H1 (cell line): ENCODE measurements around the gene RARRES2. TPM values are rescaled to one million over a fixed set of nuclear protein-coding genes. Genes with fewer than 3 reads are reported as not detected.

Experiments used
- CTCF ChIA-PET: fragments of 300-600 bp; sonication (Branson Sonifier 250); formaldehyde crosslinking; loops from one replicate; lab custom pipeline; 2021; ENCODE audit not compliant: partially characterized antibody; lab: Charles Lee
- POLR2A ChIA-PET: fragments of 300-600 bp; sonication (Branson Sonifier 250); formaldehyde crosslinking; loops from one replicate; lab custom pipeline; 2021; ENCODE audit warnings: inconsistent platforms; ENCODE audit not compliant: partially characterized antibody; lab: Charles Lee
- DNase-seq, 2 experiments: peaks; one replicate each; pipeline versions ENCODE4 v3.0.0 to v3.0.0-alpha.2; 2010 to 2022; ENCODE audit warnings: low spot score in 2 of 2, low read depth in 1 of 2, mixed read lengths in 1 of 2
- FAIRE-seq: peaks from 2 replicates; lab custom pipeline; 2011; peaks lifted over from hg19 to GRCh38; lab: Jason Lieb, UNC
- H2AFZ ChIP-seq: 2 replicates; pipeline ENCODE4 v1.8.1; 2012; ENCODE audit warnings: low read length, inconsistent platforms
- H2AK5ac ChIP-seq: 2 replicates; pipeline ENCODE4 v1.6.1; 2013; ENCODE audit warnings: low read depth, low read length
- H2BK120ac ChIP-seq: replicated peaks from 2 replicates; pipeline ENCODE3; 2013; ENCODE audit warnings: low read depth, low read length, inconsistent platforms
- H2BK12ac ChIP-seq: 2 replicates; pipeline ENCODE4 v1.6.1; 2013; ENCODE audit warnings: low read depth, low read length
- H2BK15ac ChIP-seq: 2 replicates; pipeline ENCODE4 v1.6.1; 2013; ENCODE audit warnings: low read length
- H2BK20ac ChIP-seq: 2 replicates; pipeline ENCODE4 v1.6.1; 2013; ENCODE audit warnings: low read length
- H2BK5ac ChIP-seq: 2 replicates; pipeline ENCODE4 v1.6.1; 2013; ENCODE audit warnings: low read depth, low read length
- H3K14ac ChIP-seq: 2 replicates; pipeline ENCODE4 v1.6.1; 2013; ENCODE audit warnings: inconsistent platforms; ENCODE audit not compliant: insufficient read length
- H3K18ac ChIP-seq: 2 replicates; pipeline ENCODE4 v1.6.1; 2013; ENCODE audit warnings: low read length; ENCODE audit errors: extremely low read depth
- H3K23ac ChIP-seq: 2 replicates; pipeline ENCODE4 v1.6.1; 2013; ENCODE audit warnings: inconsistent platforms; ENCODE audit not compliant: insufficient read length
- H3K23me2 ChIP-seq: 2 replicates; pipeline ENCODE4 v1.6.1; 2013; ENCODE audit warnings: low read depth, low read length
- H3K27ac ChIP-seq: 2 replicates; pipeline ENCODE4 v1.6.1; 2011; ENCODE audit warnings: low read depth, low read length, inconsistent platforms
- H3K27me3 ChIP-seq, 4 experiments: replicated peaks in 1 of 4; 1 replicate in 1 of 4; 2 replicates in 3 of 4; pipeline versions ENCODE4 v1.6.1 to v1.8.1; 2011 to 2013; ENCODE audit warnings: low read length in 3 of 4, mild to moderate bottlenecking in 3 of 4, inconsistent platforms in 2 of 4, mixed read lengths in 2 of 4, moderate library complexity in 1 of 4; ENCODE audit not compliant: control insufficient read depth in 3 of 4, insufficient read depth in 3 of 4; ENCODE audit errors: extremely low read depth in 1 of 4
- H3K36me3 ChIP-seq, 4 experiments: 2 replicates each; pipeline versions ENCODE4 v1.6.1 to v1.8.1; 2011 to 2013; ENCODE audit warnings: mild to moderate bottlenecking in 4 of 4, low read length in 3 of 4, moderate library complexity in 2 of 4, control low read depth in 1 of 4, inconsistent platforms in 1 of 4; ENCODE audit not compliant: insufficient read depth in 4 of 4, control insufficient read depth in 2 of 4
- H3K4ac ChIP-seq: replicated peaks from 2 replicates; pipeline ENCODE3; 2013; ENCODE audit warnings: low read length, low read depth, mixed read lengths, inconsistent platforms; ENCODE audit not compliant: insufficient read length
- H3K4me1 ChIP-seq, 4 experiments: replicated peaks in 1 of 4; 1 replicate in 1 of 4; 2 replicates in 3 of 4; pipeline versions ENCODE4 v1.6.1 to v1.8.1; 2011 to 2013; ENCODE audit warnings: low read length in 3 of 4, inconsistent platforms in 2 of 4, mixed read lengths in 1 of 4; ENCODE audit not compliant: insufficient read depth in 4 of 4, control insufficient read depth in 3 of 4
- H3K4me2 ChIP-seq, 2 experiments: 2 replicates each; pipeline versions ENCODE4 v1.6.1 to v1.8.1; 2011 to 2013; ENCODE audit warnings: low read depth in 2 of 2, low read length in 2 of 2, control low read depth in 1 of 2, inconsistent platforms in 1 of 2, mild to moderate bottlenecking in 1 of 2; ENCODE audit not compliant: insufficient read depth in 1 of 2
- H3K4me3 ChIP-seq, 4 experiments: fragments of 200-600, 300-600 bp in 1 of 4; sonication (generic), shearing (Covaris generic), sonication (Bioruptor Twin) in 1 of 4; 2 replicates each; pipeline versions ENCODE4 v1.5.1 to v1.8.1; 2011 to 2016; ENCODE audit warnings: low read length in 4 of 4, low read depth in 3 of 4, control low read depth in 2 of 4, inconsistent platforms in 2 of 4, mild to moderate bottlenecking in 2 of 4, mixed read lengths in 1 of 4, moderate library complexity in 1 of 4; ENCODE audit not compliant: insufficient read depth in 2 of 4; ENCODE audit errors: extremely low read depth in 1 of 4
- H3K56ac ChIP-seq: replicated peaks from 2 replicates; pipeline ENCODE3; 2013; ENCODE audit warnings: low read depth, mild to moderate bottlenecking, mixed read lengths, low read length, inconsistent platforms; ENCODE audit not compliant: insufficient read length
- H3K79me1 ChIP-seq: 2 replicates; pipeline ENCODE4 v1.6.1; 2013; ENCODE audit warnings: low read depth, low read length, control low read depth
- H3K79me2 ChIP-seq, 2 experiments: 2 replicates each; pipeline versions ENCODE4 v1.6.1 to v1.8.1; 2012 to 2013; ENCODE audit warnings: low read length in 2 of 2, mild to moderate bottlenecking in 2 of 2, inconsistent platforms in 1 of 2; ENCODE audit not compliant: insufficient read depth in 2 of 2, control insufficient read depth in 1 of 2
- H3K9ac ChIP-seq, 4 experiments: replicated peaks in 1 of 4; 1 replicate in 1 of 4; 2 replicates in 3 of 4; pipeline versions ENCODE4 v1.6.1 to v1.8.1; 2011 to 2013; ENCODE audit warnings: low read depth in 3 of 4, low read length in 3 of 4, control low read depth in 2 of 4, mild to moderate bottlenecking in 2 of 4, moderate library complexity in 2 of 4, inconsistent platforms in 1 of 4; ENCODE audit errors: extremely low read depth in 1 of 4
- H3K9me3 ChIP-seq, 2 experiments: 2 replicates each; pipeline versions ENCODE4 v1.6.1 to v1.8.1; 2012 to 2013; ENCODE audit warnings: mild to moderate bottlenecking in 2 of 2, moderate library complexity in 2 of 2, control low read depth in 1 of 2, inconsistent platforms in 1 of 2, low read depth in 1 of 2, low read length in 1 of 2, mixed read lengths in 1 of 2; ENCODE audit not compliant: insufficient read depth in 2 of 2
- H4K20me1 ChIP-seq, 2 experiments: replicated peaks in 1 of 2; 2 replicates each; pipeline versions ENCODE3 to v1.8.1; 2011 to 2013; ENCODE audit warnings: inconsistent platforms in 2 of 2, low read length in 2 of 2, mild to moderate bottlenecking in 1 of 2; ENCODE audit not compliant: insufficient read depth in 2 of 2, control insufficient read depth in 1 of 2
- H4K5ac ChIP-seq: 2 replicates; pipeline ENCODE4 v1.6.1; 2013; ENCODE audit warnings: low read length, low read depth, mixed read lengths, inconsistent platforms; ENCODE audit not compliant: insufficient read length
- H4K8ac ChIP-seq: 2 replicates; pipeline ENCODE4 v1.8.0; 2013; ENCODE audit warnings: mild to moderate bottlenecking, moderate library complexity, low read length, inconsistent platforms; ENCODE audit not compliant: insufficient read depth; ENCODE audit errors: extremely low read depth
- H4K91ac ChIP-seq: replicated peaks from 2 replicates; pipeline ENCODE3; 2013; ENCODE audit warnings: low read length, mixed read lengths, inconsistent platforms; ENCODE audit not compliant: insufficient read length
- CEBPB ChIP-seq: IDR thresholded peaks from 2 replicates; pipeline ENCODE4 v1.6.1; 2012; ENCODE audit warnings: low read depth, low read length
- TEAD4 ChIP-seq: IDR thresholded peaks from 2 replicates; pipeline ENCODE4 v1.6.1; 2012; ENCODE audit warnings: low read depth, low read length, inconsistent platforms, mixed read lengths
- YY1 ChIP-seq: IDR thresholded peaks from 2 replicates; pipeline ENCODE4 v1.6.1; 2011; ENCODE audit warnings: low read depth, mild to moderate bottlenecking, low read length
- WGBS, 2 experiments: shearing (Covaris generic) in 1 of 2; methylation state at CpG; one replicate each; pipeline versions ENCODE4 v1.1.6 to v1.1.7; 2013 to 2015; ENCODE audit warnings: low lambda C conversion rate in 2 of 2, mixed read lengths in 2 of 2, inconsistent platforms in 1 of 2, low coverage in 1 of 2, missing lambda C conversion rate in 1 of 2; ENCODE audit not compliant: insufficient replicate concordance in 2 of 2, insufficient coverage in 1 of 2, insufficient read length in 1 of 2; ENCODE audit errors: extremely low coverage in 1 of 2, missing lambda C conversion rate in 1 of 2; 5-methylcytosine and 5-hydroxymethylcytosine counted together
- polyA plus RNA-seq, 7 experiments: library from polyadenylated mRNA; depleted of rRNA in 3 of 7; stranded (reverse) in 5 of 7; unstranded in 2 of 7; fragments of >200 nt in 5 of 7; fragments of 200-250 nt in 2 of 7; gene quantifications; 1 replicate in 5 of 7; 2 replicates in 1 of 7; 4 replicates in 1 of 7; pipeline versions ENCODE4 v1.2.1 to v1.2.3, GENCODE V29; 2011 to 2013; ENCODE audit warnings: missing spikeins in 2 of 7, mixed read lengths in 2 of 7
- total RNA-seq: library from RNA; stranded (reverse); fragmentation: NEBNext Ultra II Directional; extraction: Animal tissue kit (Norgen Biotek cat#: 25700); gene quantifications from 2 replicates; pipeline ENCODE4 v1.2.1, GENCODE V29; 2021
- TF ChIP-seq, protein P1 (sequence below): IDR thresholded peaks from 2 replicates; pipeline ENCODE4 v1.6.1; 2011; ENCODE audit warnings: low read length, improper control_type of control experiment

RARRES2 gene
- total and polyA plus RNA-seq, 2 of the 8 experiments (the other 6 are each of a cell fraction or from before 2014, with no cell fraction given): 254 to 441 TPM

DNA sequence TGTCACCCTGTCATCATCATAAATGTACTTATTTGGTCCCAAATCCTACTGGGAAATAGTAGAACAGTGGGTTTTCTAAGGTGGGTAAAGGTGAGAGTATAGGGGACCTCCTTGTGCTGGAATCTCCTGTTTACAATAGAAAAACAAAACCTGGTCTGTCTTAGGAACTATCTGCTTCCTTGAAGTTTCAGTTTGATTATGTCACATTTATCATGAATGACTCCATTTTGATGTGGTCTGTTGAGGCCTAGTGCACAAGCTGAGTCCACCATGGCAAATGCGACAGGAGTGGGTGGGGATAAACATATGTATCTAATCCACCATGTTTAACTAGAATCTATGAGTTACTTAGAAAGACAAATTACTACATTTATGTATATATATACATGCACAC lies 14.2 kb upstream of the RARRES2 start:
- ChIA-PET CTCF (interaction anchor here (0.9 to 4.8 kb wide), 19 partner anchors 10 to 516 kb away, joined by 3 to 41 read pairs (median 4); partner anchors contain the start of gene REPIN1), POLR2A (interaction anchor here (1.1 to 2.1 kb wide), 4 partner anchors 10 to 47 kb away, joined by 3 to 12 read pairs (median 4); partner anchors contain the start of gene REPIN1)
- H3K23ac ChIP-seq: no peak overlapping the region
- H2BK20ac ChIP-seq: no peak overlapping the region
- 90% methylated on average over 1 of the region's 1 CpG; no CpG with 5 or more reads in 1 of the 2 experiments for WGBS, 2 experiments
- H2BK5ac ChIP-seq: no peak overlapping the region
- H3K23me2 ChIP-seq: peaks cover 13% of the 10 kb centered on the region; the same call in 1 of the 2 replicates
- H3K18ac ChIP-seq: no peak overlapping the region
- H3K27me3 ChIP-seq: no peaks in the 10 kb centered on the region; a peak in 1 of 7 replicates
- DNase-seq: no peak
- peaks cover 0 to 6% (median 3%) of the 10 kb centered on the region in 4 experiments; a peak in 4 of 7 replicates for H3K4me1 ChIP-seq
- no peak overlapping the region for H3K4ac ChIP-seq
- H3K56ac ChIP-seq: no peak overlapping the region
- H4K5ac ChIP-seq: no peak overlapping the region
- H3K27ac ChIP-seq: no peak overlapping the region
- H3K14ac ChIP-seq: no peak overlapping the region
- no peak overlapping the region for H3K4me3 ChIP-seq
- H2AK5ac ChIP-seq: no peak overlapping the region
- peak overlapping the region; percentile 8; the same call in 1 of the 2 replicates for H2AFZ ChIP-seq
- no peaks in the 10 kb centered on the region for H3K79me2 ChIP-seq
- H4K20me1 ChIP-seq: peaks cover 0 to 5% of the 10 kb centered on the region in 2 experiments
- no peak overlapping the region for H4K91ac ChIP-seq
- no peaks in the 10 kb centered on the region for H3K36me3 ChIP-seq
- no peak overlapping the region for H2BK120ac ChIP-seq
- no peaks in the 10 kb centered on the region; the same call in 1 of the 2 replicates for H3K79me1 ChIP-seq
- H3K9ac ChIP-seq: no peak overlapping the region
- FAIRE-seq: no peak
- H2BK15ac ChIP-seq: no peak overlapping the region
- H4K8ac ChIP-seq: no peak overlapping the region
- H2BK12ac ChIP-seq: no peak overlapping the region
- no peak overlapping the region for H3K4me2 ChIP-seq
- no peaks in the 10 kb centered on the region for H3K9me3 ChIP-seq
- TF ChIP-seq CEBPB (no peak), YY1 (no peak), TEAD4 (no peak)
- TF ChIP-seq, protein P1, sequence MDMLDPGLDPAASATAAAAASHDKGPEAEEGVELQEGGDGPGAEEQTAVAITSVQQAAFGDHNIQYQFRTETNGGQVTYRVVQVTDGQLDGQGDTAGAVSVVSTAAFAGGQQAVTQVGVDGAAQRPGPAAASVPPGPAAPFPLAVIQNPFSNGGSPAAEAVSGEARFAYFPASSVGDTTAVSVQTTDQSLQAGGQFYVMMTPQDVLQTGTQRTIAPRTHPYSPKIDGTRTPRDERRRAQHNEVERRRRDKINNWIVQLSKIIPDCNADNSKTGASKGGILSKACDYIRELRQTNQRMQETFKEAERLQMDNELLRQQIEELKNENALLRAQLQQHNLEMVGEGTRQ: no peak
